ENCODE results near the gene KLHL29.

The KLHL29 gene

DNA sequence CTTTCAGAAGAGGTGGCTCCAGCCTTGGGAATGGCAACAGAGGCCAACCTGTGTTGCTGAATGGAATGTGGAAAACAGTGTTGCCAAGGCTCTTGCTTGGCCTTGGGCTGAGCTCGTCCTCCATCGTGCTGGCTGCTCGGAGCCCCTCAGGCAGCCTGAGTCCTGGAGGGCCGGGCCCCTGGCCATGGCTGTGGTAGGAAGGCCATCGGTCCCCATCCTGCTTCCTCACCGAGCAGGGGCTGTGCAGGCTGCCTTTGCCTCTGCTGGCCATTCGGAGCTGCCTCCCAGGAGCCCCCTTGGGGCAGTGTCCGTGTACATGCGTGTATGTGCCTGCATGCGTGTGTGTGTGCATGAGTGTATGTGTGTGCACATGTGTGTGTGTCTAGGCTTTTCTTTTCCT lies 178.2 kb downstream of the KLHL29 start:
- H3K4me3 ChIP-seq (replicated peaks; ENCODE audit: insufficient read depth, low read length) = no peak overlapping the region
- DNase-seq (ENCODE audit: low read depth in 1 of 2, low spot score in 1 of 2) = no peak
- H3K27ac ChIP-seq (replicated peaks) = no peak overlapping the region
- H3K27me3 ChIP-seq (ENCODE audit: insufficient read depth, poor library complexity, severe bottlenecking) = no peaks in the 10 kb centered on the region
- no peak for TF ChIP-seq POLR2AphosphoS5 (IDR thresholded peaks at IDR 0.05; ENCODE audit: low read depth)
- no peak for TF ChIP-seq GABPA (IDR thresholded peaks at IDR 0.05; ENCODE audit: low read depth)
- TF ChIP-seq REST (IDR thresholded peaks at IDR 0.05; ENCODE audit: insufficient replicate concordance, low read depth) = no peak
- TF ChIP-seq, protein P1, sequence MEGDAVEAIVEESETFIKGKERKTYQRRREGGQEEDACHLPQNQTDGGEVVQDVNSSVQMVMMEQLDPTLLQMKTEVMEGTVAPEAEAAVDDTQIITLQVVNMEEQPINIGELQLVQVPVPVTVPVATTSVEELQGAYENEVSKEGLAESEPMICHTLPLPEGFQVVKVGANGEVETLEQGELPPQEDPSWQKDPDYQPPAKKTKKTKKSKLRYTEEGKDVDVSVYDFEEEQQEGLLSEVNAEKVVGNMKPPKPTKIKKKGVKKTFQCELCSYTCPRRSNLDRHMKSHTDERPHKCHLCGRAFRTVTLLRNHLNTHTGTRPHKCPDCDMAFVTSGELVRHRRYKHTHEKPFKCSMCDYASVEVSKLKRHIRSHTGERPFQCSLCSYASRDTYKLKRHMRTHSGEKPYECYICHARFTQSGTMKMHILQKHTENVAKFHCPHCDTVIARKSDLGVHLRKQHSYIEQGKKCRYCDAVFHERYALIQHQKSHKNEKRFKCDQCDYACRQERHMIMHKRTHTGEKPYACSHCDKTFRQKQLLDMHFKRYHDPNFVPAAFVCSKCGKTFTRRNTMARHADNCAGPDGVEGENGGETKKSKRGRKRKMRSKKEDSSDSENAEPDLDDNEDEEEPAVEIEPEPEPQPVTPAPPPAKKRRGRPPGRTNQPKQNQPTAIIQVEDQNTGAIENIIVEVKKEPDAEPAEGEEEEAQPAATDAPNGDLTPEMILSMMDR (IDR thresholded peaks at IDR 0.05; ENCODE audit: insufficient read depth, low read length) = no peak
- no peak for TF ChIP-seq SPI1 (IDR thresholded peaks at IDR 0.05; ENCODE audit: borderline replicate concordance, low read depth)

DNA sequence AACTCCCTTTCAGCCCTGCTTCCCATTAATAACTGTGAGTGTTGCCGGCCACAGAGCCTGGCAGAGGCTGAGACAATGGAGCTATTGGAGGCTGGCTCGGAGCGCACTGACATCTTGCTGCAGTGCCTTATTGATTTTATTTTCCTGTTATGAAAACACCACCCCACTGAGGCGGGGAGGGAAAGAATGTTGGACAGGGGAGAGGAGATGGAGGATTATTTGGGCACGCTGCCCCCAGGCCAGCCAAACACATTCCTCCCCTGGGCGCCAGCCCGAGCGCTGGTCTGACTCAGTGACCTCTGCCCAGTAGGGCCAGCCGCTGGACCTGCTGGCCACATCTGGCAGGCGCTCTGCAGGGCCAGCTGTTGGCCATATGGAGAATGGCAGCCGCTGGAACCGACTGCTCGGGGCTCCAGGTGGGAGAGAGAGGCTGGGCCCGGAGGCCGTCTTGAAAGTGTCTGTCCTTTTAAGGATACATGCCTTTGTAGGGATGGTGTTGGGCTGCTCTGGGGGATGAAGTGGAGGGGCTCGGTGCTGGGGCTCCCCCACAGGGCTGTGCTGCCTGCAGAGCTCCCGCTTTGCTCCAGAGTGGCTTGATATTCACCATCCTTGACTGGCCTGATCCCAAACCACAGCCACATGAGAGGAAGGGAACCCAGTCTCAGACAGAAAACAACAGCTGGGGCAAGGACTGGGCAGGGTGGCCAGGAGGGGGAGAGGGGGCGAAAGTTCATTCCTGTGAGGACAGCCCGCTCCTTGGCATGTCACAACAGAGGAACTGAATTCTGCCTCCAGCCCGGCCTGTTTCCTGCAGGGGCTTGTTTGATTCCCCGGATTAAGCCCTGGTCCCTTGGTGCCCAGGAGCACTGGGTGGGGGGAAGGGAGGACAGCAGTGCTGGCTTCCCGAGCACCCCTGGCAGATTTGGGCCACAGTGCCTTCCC lies 179.0 kb downstream of the KLHL29 start:
- TF ChIP-seq, protein P1 (IDR thresholded peaks at IDR 0.05; ENCODE audit: insufficient read depth, low read length) = no peak
- DNase-seq (ENCODE audit: low read depth in 1 of 2, low spot score in 1 of 2) = no peak
- Histone ChIP-seq H3K4me3 (replicated peaks; ENCODE audit: insufficient read depth, low read length) (no peak overlapping the region), H3K27ac (replicated peaks) (no peak overlapping the region), H3K27me3 (ENCODE audit: insufficient read depth, poor library complexity, severe bottlenecking) (no peaks in the 10 kb centered on the region)

DNA sequence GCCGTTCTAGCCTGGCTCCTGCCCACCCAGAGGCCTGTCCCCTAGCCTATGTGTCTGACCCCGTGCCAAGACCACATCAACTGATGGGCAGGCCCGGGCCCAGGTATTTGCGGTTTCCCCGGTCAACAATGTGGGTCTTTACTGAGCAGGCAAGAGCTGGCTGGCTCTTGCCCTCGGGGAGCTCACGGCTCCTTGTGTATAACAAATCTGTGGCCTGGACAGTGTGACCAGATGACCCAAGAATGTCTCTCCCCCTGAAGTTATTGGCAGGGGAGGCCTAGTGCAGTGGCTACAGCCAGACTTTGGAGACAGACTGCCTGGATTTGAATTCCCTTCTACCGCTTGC lies 179.6 kb downstream of the KLHL29 start:
- no peak overlapping the region for H3K4me3 ChIP-seq (replicated peaks; ENCODE audit: insufficient read depth, low read length)
- no peak for DNase-seq (ENCODE audit: low read depth in 1 of 2, low spot score in 1 of 2)
- H3K27ac ChIP-seq (replicated peaks) = no peak overlapping the region
- TF ChIP-seq, protein P1 (IDR thresholded peaks at IDR 0.05; ENCODE audit: insufficient read depth, low read length) = no peak
- TF ChIP-seq GABPA (IDR thresholded peaks at IDR 0.05; ENCODE audit: low read depth) (no peak), POLR2AphosphoS5 (IDR thresholded peaks at IDR 0.05; ENCODE audit: low read depth) (no peak), SPI1 (IDR thresholded peaks at IDR 0.05; ENCODE audit: borderline replicate concordance, low read depth) (no peak), REST (IDR thresholded peaks at IDR 0.05; ENCODE audit: insufficient replicate concordance, low read depth) (no peak)
- H3K27me3 ChIP-seq (ENCODE audit: insufficient read depth, poor library complexity, severe bottlenecking) = peaks cover 5% of the 10 kb centered on the region

GRCh38 chr2:23565374-23565773 lies 180.4 kb downstream of the KLHL29 start:
- peaks cover 7% of the 10 kb centered on the region for H3K27me3 ChIP-seq (ENCODE audit: insufficient read depth, poor library complexity, severe bottlenecking)
- H3K27ac ChIP-seq (replicated peaks) = no peak overlapping the region
- TF ChIP-seq SPI1 (IDR thresholded peaks at IDR 0.05; ENCODE audit: borderline replicate concordance, low read depth) = no peak
- no peak for TF ChIP-seq GABPA (IDR thresholded peaks at IDR 0.05; ENCODE audit: low read depth)
- no peak for TF ChIP-seq REST (IDR thresholded peaks at IDR 0.05; ENCODE audit: insufficient replicate concordance, low read depth)
- TF ChIP-seq, protein P1 (IDR thresholded peaks at IDR 0.05; ENCODE audit: insufficient read depth, low read length) = no peak
- TF ChIP-seq POLR2AphosphoS5 (IDR thresholded peaks at IDR 0.05; ENCODE audit: low read depth) = no peak
- H3K4me3 ChIP-seq (replicated peaks; ENCODE audit: insufficient read depth, low read length) = no peak overlapping the region
- DNase-seq (ENCODE audit: low read depth in 1 of 2, low spot score in 1 of 2) = no peak

Data from HL-60 (cell line).